GM21423 (cell line): ENCODE results near the gene TAAR9.

Source experiments
- ATAC-seq: cut with Tn5 transposase; IDR thresholded peaks from one replicate; pipeline ENCODE4 v1.9.1; 2021; ENCODE audit warnings: mild to moderate bottlenecking, moderate library complexity; ENCODE audit not compliant: unreplicated experiment

The TAAR9 gene

DNA sequence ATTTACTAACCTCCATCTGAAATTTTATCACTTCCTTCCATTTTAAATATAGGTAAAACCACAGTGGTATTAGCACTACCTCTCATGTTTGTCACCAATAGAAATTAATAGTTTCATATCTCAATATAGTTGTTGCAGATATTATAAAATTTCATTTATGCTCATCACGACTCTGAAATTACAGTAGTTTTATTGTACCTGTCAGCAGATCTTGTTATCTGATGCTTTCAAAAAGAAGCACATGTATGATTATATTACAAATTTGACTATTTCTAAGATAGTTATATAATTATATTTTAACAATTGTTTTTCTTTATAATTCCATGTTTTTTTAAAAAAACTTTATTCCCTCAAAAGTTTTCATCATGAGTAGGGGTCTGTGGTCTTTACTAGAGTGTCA lies 46.6 kb downstream of the TAAR9 start:
- ATAC-seq: no peak

DNA sequence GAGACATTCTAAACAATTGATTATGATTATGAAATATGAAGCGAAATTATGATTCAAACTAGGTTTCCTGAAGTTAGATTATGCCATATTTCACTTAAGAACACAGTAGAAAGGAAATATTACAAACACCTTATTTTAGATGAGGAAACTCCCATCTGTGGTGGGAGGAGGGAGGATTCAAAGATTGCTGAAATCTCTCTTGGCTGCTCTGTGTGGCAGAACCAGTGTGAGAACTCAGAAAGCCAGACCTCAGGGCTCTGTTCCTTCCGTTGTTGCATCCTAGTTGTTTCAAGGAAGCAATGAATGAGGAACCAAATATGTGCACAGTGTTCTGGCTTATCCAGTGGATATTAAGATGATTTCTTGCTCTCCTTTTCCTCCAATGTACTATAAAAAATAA lies 49.3 kb downstream of the TAAR9 start:
- no peak for ATAC-seq
